Osteoblast (primary cell): ENCODE measurements around the gene SMIM9. TPM values are rescaled to one million over a fixed set of nuclear protein-coding genes. Genes with fewer than 3 reads are reported as not detected.
A peak's percentile ranks its signal among the peaks of the same experiment; 100 is the strongest.
"Not testable (repeated sequence)": the region's sequence is repeated elsewhere in the genome, so short reads cannot be mapped to it uniquely, and the experiment has no call there.

Experiments used
- DNase-seq: peaks from one replicate; pipeline ENCODE4 v3.0.0; 2011; ENCODE audit warnings: low spot score, mixed read lengths; ENCODE audit not compliant: insufficient read length; ENCODE audit errors: missing footprints
- H2AFZ ChIP-seq: 2 replicates; pipeline ENCODE4 v1.6.0; 2011; ENCODE audit warnings: mild to moderate bottlenecking, low read length
- H3K27ac ChIP-seq: 2 replicates; pipeline ENCODE4 v1.5.1; 2011; ENCODE audit warnings: mild to moderate bottlenecking, low read depth, low read length, moderate library complexity
- H3K27me3 ChIP-seq: 2 replicates; pipeline ENCODE4 v1.6.0; 2012; ENCODE audit warnings: mild to moderate bottlenecking, control low read depth, inconsistent platforms, low read length, moderate library complexity; ENCODE audit not compliant: insufficient read depth
- H3K36me3 ChIP-seq: 2 replicates; pipeline ENCODE4 v1.5.1; 2011; ENCODE audit warnings: mild to moderate bottlenecking, low read length, control low read depth, moderate library complexity; ENCODE audit not compliant: insufficient read depth
- H3K4me1 ChIP-seq: 2 replicates; pipeline ENCODE4 v1.5.1; 2011; ENCODE audit warnings: mild to moderate bottlenecking, low read length, control low read depth, moderate library complexity; ENCODE audit not compliant: insufficient read depth
- H3K4me2 ChIP-seq: 2 replicates; pipeline ENCODE4 v1.6.0; 2011; ENCODE audit warnings: mild to moderate bottlenecking, low read length; ENCODE audit not compliant: insufficient read depth
- H3K4me3 ChIP-seq: fragments of 200-600 bp; sonication (generic); 3 replicates; pipeline ENCODE4 v1.5.1; 2012; ENCODE audit warnings: mild to moderate bottlenecking, low read length, inconsistent platforms; ENCODE audit not compliant: insufficient read depth
- H3K79me2 ChIP-seq: 2 replicates; pipeline ENCODE4 v1.6.0; 2012; ENCODE audit warnings: mild to moderate bottlenecking, low read length, control low read depth, inconsistent platforms; ENCODE audit not compliant: insufficient read depth
- H3K9me3 ChIP-seq: 2 replicates; pipeline ENCODE4 v1.5.1; 2011; ENCODE audit warnings: low read depth, low read length, control low read depth
- H4K20me1 ChIP-seq: 2 replicates; pipeline ENCODE4 v1.6.0; 2012; ENCODE audit warnings: mild to moderate bottlenecking, low read length, control low read depth; ENCODE audit not compliant: insufficient read depth
- CTCF ChIP-seq: IDR thresholded peaks from 2 replicates; pipeline ENCODE4 v1.5.1; 2011; ENCODE audit warnings: mild to moderate bottlenecking, low read depth, low read length, moderate library complexity; ENCODE audit errors: extremely low read depth
- total RNA-seq: library from RNA; depleted of rRNA; stranded (reverse); fragments of >200 nt; gene quantifications from 2 replicates; pipeline ENCODE4 v1.2.3, GENCODE V29; 2012

SMIM9 gene
- not detected in 2 replicates for total RNA-seq

GRCh38 chrX:154834562-154834961 is at the start of gene SMIM9:
TSS of gene SMIM9 (minus strand) at chrX:154834662. CDS start at chrX:154830856, 3,806 bp downstream.
- Histone ChIP-seq H3K9me3 (no peaks in the 10 kb centered on the region), H3K36me3 (no peaks in the 10 kb centered on the region), H3K79me2 (no peaks in the 10 kb centered on the region), H3K4me2 (no peak within 1 kb of the TSS), H4K20me1 (no peaks in the 10 kb centered on the region), H2AFZ (no peak within 1 kb of the TSS), H3K27me3 (no peaks in the 10 kb centered on the region), H3K4me1 (no peaks in the 10 kb centered on the region), H3K4me3 (no peak within 1 kb of the TSS), H3K27ac (no peak within 1 kb of the TSS)
- no peak for TF ChIP-seq CTCF
- DNase-seq = peak; percentile 37

DNA sequence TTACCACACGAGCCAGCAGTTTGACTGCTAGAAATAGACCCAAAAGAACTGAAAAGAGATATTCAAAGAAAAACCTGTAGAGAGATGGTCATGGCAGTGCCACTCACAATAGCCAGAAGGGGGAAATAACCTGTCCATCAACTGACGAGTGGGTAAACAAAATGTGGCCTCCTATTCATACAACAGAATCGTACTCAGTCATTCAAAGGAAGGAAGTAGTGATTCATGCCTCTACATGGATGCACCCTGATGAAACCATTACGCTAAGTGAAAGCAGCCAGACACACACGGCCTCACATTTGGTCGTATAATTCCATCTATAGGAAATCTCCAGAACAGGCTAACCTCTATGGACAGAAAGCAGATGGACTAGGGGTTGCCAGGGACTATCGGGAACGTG is 49.6 kb upstream of the SMIM9 start:
- not testable (repeated sequence) for H3K79me2 ChIP-seq, H3K27ac ChIP-seq, H2AFZ ChIP-seq, H3K27me3 ChIP-seq, H3K4me2 ChIP-seq, H3K4me3 ChIP-seq, H3K4me1 ChIP-seq, H4K20me1 ChIP-seq, H3K9me3 ChIP-seq, DNase-seq, H3K36me3 ChIP-seq

- no peaks in the 10 kb centered on the region for H4K20me1 ChIP-seq
Observed at GRCh38 chrX:154873329-154873728, 38.9 kb upstream of the SMIM9 start.

GRCh38 chrX:154868522-154868921 is 34.1 kb upstream of the SMIM9 start:
- not testable (repeated sequence) for H3K4me1 ChIP-seq, H3K27me3 ChIP-seq, H3K79me2 ChIP-seq

More at GRCh38 chrX:154873329-154873728, 38.9 kb upstream of the SMIM9 start:
- no peak overlapping the region for H2AFZ ChIP-seq
- no peaks in the 10 kb centered on the region for H3K36me3 ChIP-seq
- DNase-seq = no peak
- no peaks in the 10 kb centered on the region for H3K27me3 ChIP-seq
- no peaks in the 10 kb centered on the region for H3K4me1 ChIP-seq
- H3K9me3 ChIP-seq = no peaks in the 10 kb centered on the region
- no peak overlapping the region for H3K4me3 ChIP-seq
- TF ChIP-seq CTCF = no peak
- H3K4me2 ChIP-seq = no peak overlapping the region
- no peaks in the 10 kb centered on the region for H3K79me2 ChIP-seq
- H3K27ac ChIP-seq = no peak overlapping the region

GRCh38 chrX:154855256-154855655 is 20.8 kb upstream of the SMIM9 start:
- no peak overlapping the region for H3K4me2 ChIP-seq
- no peak for DNase-seq

More at GRCh38 chrX:154868522-154868921, 34.1 kb upstream of the SMIM9 start:
- not testable (repeated sequence) for H3K4me3 ChIP-seq, H2AFZ ChIP-seq, H3K9me3 ChIP-seq, H3K4me2 ChIP-seq, H4K20me1 ChIP-seq, DNase-seq, H3K36me3 ChIP-seq, H3K27ac ChIP-seq

More at GRCh38 chrX:154855256-154855655, 20.8 kb upstream of the SMIM9 start:
- no peak for TF ChIP-seq CTCF
- H3K4me1 ChIP-seq = no peaks in the 10 kb centered on the region
- no peaks in the 10 kb centered on the region for H3K27me3 ChIP-seq
- no peak overlapping the region for H3K4me3 ChIP-seq
- H3K27ac ChIP-seq = no peak overlapping the region
- H3K79me2 ChIP-seq = no peaks in the 10 kb centered on the region
- H3K9me3 ChIP-seq = no peaks in the 10 kb centered on the region
- no peaks in the 10 kb centered on the region for H3K36me3 ChIP-seq
- H4K20me1 ChIP-seq = no peaks in the 10 kb centered on the region
- no peak overlapping the region for H2AFZ ChIP-seq
